ENCODE data around the gene ATP2B3.

DNA sequence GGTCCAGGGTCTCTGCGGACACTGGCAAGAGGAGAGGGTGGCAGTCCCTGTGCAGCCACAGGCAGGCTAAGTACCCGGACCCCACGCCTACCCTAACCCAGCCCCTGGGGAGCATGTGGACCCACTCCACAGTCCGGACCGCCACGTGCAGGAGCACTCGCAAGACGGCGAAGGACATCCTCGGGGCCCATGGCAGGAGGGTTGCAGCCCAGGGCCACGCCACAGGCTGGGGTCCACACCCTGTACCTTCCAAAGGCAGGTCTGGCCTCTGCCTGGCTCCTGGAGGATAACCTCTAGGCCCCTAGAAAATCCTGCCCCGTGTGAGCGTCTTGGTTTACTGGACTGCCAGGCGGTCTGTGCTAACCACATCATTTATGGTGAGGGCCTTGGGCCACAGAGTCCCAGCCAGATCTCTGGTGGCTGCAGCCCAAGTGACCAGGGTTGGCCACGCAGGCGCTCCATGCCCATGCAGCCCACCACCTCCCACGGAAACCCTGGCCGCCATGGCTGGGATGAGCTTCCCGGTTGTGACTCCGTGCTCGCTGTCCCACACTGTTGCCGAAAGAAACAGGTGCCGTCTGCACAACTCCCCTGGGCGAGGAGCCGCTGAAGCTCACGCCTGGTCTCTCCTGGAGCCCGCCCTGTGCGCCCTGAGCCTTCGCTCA is 71.5 kb downstream of the ATP2B3 start:
- TF ChIP-seq, protein P1, sequence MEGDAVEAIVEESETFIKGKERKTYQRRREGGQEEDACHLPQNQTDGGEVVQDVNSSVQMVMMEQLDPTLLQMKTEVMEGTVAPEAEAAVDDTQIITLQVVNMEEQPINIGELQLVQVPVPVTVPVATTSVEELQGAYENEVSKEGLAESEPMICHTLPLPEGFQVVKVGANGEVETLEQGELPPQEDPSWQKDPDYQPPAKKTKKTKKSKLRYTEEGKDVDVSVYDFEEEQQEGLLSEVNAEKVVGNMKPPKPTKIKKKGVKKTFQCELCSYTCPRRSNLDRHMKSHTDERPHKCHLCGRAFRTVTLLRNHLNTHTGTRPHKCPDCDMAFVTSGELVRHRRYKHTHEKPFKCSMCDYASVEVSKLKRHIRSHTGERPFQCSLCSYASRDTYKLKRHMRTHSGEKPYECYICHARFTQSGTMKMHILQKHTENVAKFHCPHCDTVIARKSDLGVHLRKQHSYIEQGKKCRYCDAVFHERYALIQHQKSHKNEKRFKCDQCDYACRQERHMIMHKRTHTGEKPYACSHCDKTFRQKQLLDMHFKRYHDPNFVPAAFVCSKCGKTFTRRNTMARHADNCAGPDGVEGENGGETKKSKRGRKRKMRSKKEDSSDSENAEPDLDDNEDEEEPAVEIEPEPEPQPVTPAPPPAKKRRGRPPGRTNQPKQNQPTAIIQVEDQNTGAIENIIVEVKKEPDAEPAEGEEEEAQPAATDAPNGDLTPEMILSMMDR (IDR thresholded peaks at IDR 0.05): no peak
- TF ChIP-seq POLR2A (IDR thresholded peaks at IDR 0.05): no peak
